ENCODE measurements around the gene SYNE1.
A peak's percentile ranks its signal among the peaks of the same experiment; 100 is the strongest.

The SYNE1 gene

GRCh38 chr6:152164957-152165356, 472.2 kb downstream of the SYNE1 start:
- no peak overlapping the region for H3K4me3 ChIP-seq (replicated peaks in 1 of 2; ENCODE audit: low read depth in 2 of 2, low read length in 2 of 2)
- TF ChIP-seq, protein P1, sequence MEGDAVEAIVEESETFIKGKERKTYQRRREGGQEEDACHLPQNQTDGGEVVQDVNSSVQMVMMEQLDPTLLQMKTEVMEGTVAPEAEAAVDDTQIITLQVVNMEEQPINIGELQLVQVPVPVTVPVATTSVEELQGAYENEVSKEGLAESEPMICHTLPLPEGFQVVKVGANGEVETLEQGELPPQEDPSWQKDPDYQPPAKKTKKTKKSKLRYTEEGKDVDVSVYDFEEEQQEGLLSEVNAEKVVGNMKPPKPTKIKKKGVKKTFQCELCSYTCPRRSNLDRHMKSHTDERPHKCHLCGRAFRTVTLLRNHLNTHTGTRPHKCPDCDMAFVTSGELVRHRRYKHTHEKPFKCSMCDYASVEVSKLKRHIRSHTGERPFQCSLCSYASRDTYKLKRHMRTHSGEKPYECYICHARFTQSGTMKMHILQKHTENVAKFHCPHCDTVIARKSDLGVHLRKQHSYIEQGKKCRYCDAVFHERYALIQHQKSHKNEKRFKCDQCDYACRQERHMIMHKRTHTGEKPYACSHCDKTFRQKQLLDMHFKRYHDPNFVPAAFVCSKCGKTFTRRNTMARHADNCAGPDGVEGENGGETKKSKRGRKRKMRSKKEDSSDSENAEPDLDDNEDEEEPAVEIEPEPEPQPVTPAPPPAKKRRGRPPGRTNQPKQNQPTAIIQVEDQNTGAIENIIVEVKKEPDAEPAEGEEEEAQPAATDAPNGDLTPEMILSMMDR (IDR thresholded peaks at IDR 0.05; ENCODE audit: low read depth, low read length): no peak
- DNase-seq (ENCODE audit: low read depth in 2 of 2): no peak

- peak; percentile 27 to 57 for DNase-seq (ENCODE audit: low read depth in 2 of 2)
- no peak overlapping the region for H3K4me3 ChIP-seq (replicated peaks in 1 of 2; ENCODE audit: low read depth in 2 of 2, low read length in 2 of 2)
- TF ChIP-seq, protein P1 (IDR thresholded peaks at IDR 0.05; ENCODE audit: low read depth, low read length): no peak
Measured at GRCh38 chr6:152161501-152161900, 475.7 kb downstream of the SYNE1 start.

DNA sequence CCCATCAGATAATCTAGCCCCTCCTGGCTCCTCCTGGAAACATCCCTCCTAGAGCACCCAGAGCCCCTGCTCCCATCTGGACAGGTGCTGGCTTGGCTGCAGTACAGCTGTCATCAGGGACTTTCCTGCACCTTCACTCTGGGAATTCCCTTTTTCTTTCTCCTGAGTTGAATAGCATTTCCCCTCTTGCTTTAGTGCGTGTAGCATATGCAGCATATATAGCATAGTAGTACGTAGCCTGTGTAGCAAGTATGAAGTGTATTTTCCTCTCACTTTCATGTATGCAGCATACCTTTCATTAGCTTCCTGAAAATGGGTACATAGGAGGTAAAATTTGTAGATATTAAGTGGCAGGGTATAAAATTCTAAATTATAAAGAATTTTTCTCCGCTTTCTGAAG, 476.8 kb downstream of the SYNE1 start:
- TF ChIP-seq, protein P1 (IDR thresholded peaks at IDR 0.05; ENCODE audit: low read depth, low read length): no peak
- no peak for DNase-seq (ENCODE audit: low read depth in 2 of 2)

DNA sequence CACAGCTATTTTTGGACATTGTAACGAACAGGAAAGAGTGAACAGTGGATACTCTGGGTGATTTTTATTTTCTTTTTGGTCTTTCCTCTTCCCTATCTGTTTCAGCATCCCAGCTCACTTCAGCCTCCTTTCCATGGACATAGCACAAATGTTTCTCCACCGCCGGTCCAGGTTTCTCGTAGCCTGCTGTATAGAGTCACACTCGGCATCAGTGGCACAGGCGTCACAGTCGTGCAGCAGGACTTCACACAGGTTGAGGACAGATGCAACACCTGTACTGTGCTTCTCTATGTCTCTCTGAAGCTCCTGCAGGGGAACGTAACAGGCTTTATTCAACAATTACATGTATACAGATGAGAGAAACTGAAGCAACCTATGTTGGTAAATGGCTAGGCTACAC, 481.4 kb downstream of the SYNE1 start:
- TF ChIP-seq, protein P1 (IDR thresholded peaks at IDR 0.05; ENCODE audit: low read depth, low read length): no peak
- no peak overlapping the region for H3K4me3 ChIP-seq (replicated peaks in 1 of 2; ENCODE audit: low read depth in 2 of 2, low read length in 2 of 2)
- DNase-seq (ENCODE audit: low read depth in 2 of 2): no peak

More for the DNA sequence above, 476.8 kb downstream of the SYNE1 start:
- no peak overlapping the region for H3K4me3 ChIP-seq (replicated peaks in 1 of 2; ENCODE audit: low read depth in 2 of 2, low read length in 2 of 2)

GRCh38 chr6:152154559-152155356, 482.4 kb downstream of the SYNE1 start:
- no peak overlapping the region for H3K4me3 ChIP-seq (replicated peaks in 1 of 2; ENCODE audit: low read depth in 2 of 2, low read length in 2 of 2)
- DNase-seq (ENCODE audit: low read depth in 2 of 2): no peak

DNA sequence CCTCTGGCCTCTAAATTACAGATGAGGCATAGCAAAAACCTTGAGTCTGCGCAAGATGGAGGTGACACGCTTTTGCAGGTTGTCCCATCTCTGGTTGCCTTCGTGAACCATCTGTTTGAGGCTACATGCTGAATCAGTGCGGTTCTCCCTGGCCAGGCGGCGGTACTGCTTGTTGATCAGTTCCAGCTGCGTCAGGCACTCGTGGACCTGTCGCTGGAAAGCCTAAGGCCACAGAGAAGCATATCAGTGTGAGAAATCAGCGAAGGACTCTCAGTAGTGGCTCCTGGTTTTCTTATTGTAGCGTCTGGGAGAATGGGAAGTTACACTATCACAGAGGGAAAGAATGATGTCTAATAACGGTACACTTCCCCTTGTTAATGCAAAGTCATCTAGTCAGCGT, 485.2 kb downstream of the SYNE1 start:
- no peak overlapping the region for H3K4me3 ChIP-seq (replicated peaks in 1 of 2; ENCODE audit: low read depth in 2 of 2, low read length in 2 of 2)
- TF ChIP-seq, protein P1 (IDR thresholded peaks at IDR 0.05; ENCODE audit: low read depth, low read length): no peak
- no peak for DNase-seq (ENCODE audit: low read depth in 2 of 2)

More at GRCh38 chr6:152154559-152155356, 482.4 kb downstream of the SYNE1 start:
- TF ChIP-seq, protein P1 (IDR thresholded peaks at IDR 0.05; ENCODE audit: low read depth, low read length): no peak
